B cell (primary cell): ENCODE data around the gene CFAP70. TPM values are rescaled to one million over a fixed set of nuclear protein-coding genes. Genes with fewer than 3 reads are reported as not detected.

Experiments
- ATAC-seq: fragments of 200-7000 bp; cut with Tn5 transposase; one replicate; pipeline ENCODE4 v1.10.0; 2021; ENCODE audit warnings: low read depth, mild to moderate bottlenecking, moderate number of reproducible peaks, moderate library complexity
- CTCF ChIA-PET: fragments of 350-600 bp; sonication (Branson Sonifier 250); formaldehyde crosslinking; loops from one replicate; lab custom pipeline; 2021; ENCODE audit warnings: antibody characterized with exemption, inconsistent platforms; lab: Charles Lee
- POLR2A ChIA-PET: fragments of 350-600 bp; sonication (Branson Sonifier 250); formaldehyde crosslinking; loops from one replicate; lab custom pipeline; 2021; ENCODE audit warnings: antibody characterized with exemption; lab: Charles Lee
- DNase-seq: peaks from one replicate; pipeline ENCODE4 v3.0.0; 2013
- H2AFZ ChIP-seq: 2 replicates; pipeline ENCODE4 v1.6.1; 2012; ENCODE audit warnings: mild to moderate bottlenecking, low read depth, low read length; ENCODE audit not compliant: insufficient read depth, poor library complexity, severe bottlenecking
- H3K27ac ChIP-seq, 2 donors: 1 replicate in 1 of 2; 2 replicates in 1 of 2; pipeline ENCODE4 v1.5.1; 2012 to 2013; ENCODE audit warnings: low read length in 2 of 2, mild to moderate bottlenecking in 2 of 2, moderate library complexity in 1 of 2
- H3K27me3 ChIP-seq, 4 experiments: fragments of 200-600 bp in 1 of 4; sonication (generic) in 1 of 4; replicated peaks in 1 of 4; 1 replicate in 2 of 4; 2 replicates in 2 of 4; pipeline versions ENCODE4 v1.6.1 to v1.7.0; 2013 to 2016; ENCODE audit warnings: low read length in 3 of 4, mild to moderate bottlenecking in 2 of 4, mixed read lengths in 1 of 4, moderate library complexity in 1 of 4; ENCODE audit not compliant: insufficient read depth in 4 of 4, control insufficient read depth in 3 of 4; ENCODE audit errors: control extremely low read depth in 1 of 4
- H3K36me3 ChIP-seq, 2 experiments: replicated peaks in 1 of 2; 1 replicate in 1 of 2; 2 replicates in 1 of 2; pipeline versions ENCODE4 v1.6.1 to v1.7.1; 2013; ENCODE audit warnings: low read length in 1 of 2; ENCODE audit not compliant: insufficient read depth in 2 of 2, control insufficient read depth in 1 of 2; ENCODE audit errors: control extremely low read depth in 1 of 2, extremely low read depth in 1 of 2
- H3K4me1 ChIP-seq, 2 donors: fragments of 200-600 bp in 1 of 2; sonication (generic) in 1 of 2; 1 replicate in 1 of 2; 2 replicates in 1 of 2; pipeline versions ENCODE4 v1.5.1 to v1.6.1; 2013 to 2017; ENCODE audit warnings: low read length in 2 of 2; ENCODE audit not compliant: control insufficient read depth in 2 of 2, insufficient read depth in 2 of 2
- H3K4me2 ChIP-seq: replicated peaks from 2 replicates; pipeline ENCODE3; 2012; ENCODE audit warnings: mild to moderate bottlenecking, low read depth, low read length; ENCODE audit not compliant: poor library complexity, severe bottlenecking
- H3K4me3 ChIP-seq, 5 experiments: fragments of 200-600 bp in 1 of 5; sonication (generic) in 1 of 5; 1 replicate in 3 of 5; 2 replicates in 2 of 5; pipeline versions ENCODE4 v1.5.1 to v1.7.0; 2011 to 2016; ENCODE audit warnings: low read length in 4 of 5, mild to moderate bottlenecking in 4 of 5, low read depth in 2 of 5, control low read depth in 1 of 5, moderate library complexity in 1 of 5; ENCODE audit not compliant: insufficient read depth in 1 of 5; ENCODE audit errors: control extremely low read depth in 1 of 5, extremely low read depth in 1 of 5
- H3K79me2 ChIP-seq: fragments of 200-600 bp; sonication (generic); one replicate; pipeline ENCODE4 v1.6.0; 2016; ENCODE audit warnings: low read length; ENCODE audit not compliant: control insufficient read depth, insufficient read depth
- H3K9ac ChIP-seq: fragments of 200-600 bp; sonication (generic); 2 replicates; pipeline ENCODE4 v1.6.1; 2017; ENCODE audit warnings: mild to moderate bottlenecking, low read length, moderate library complexity
- H3K9me3 ChIP-seq, 3 donors: one replicate each; pipeline versions ENCODE4 v1.6.1 to v1.7.1; 2013; ENCODE audit warnings: low read length in 2 of 3; ENCODE audit not compliant: control insufficient read depth in 2 of 3, insufficient read depth in 1 of 3; ENCODE audit errors: control extremely low read depth in 1 of 3
- H4K20me1 ChIP-seq: 2 replicates; pipeline ENCODE4 v1.6.0; 2012; ENCODE audit warnings: mild to moderate bottlenecking, low read length; ENCODE audit not compliant: insufficient read depth, control insufficient read depth, poor library complexity, severe bottlenecking
- H3K27ac Mint-ChIP-seq: one replicate; pipeline ENCODE4 v1.8.0; 2021; ENCODE audit warnings: mixed read lengths
- H3K27me3 Mint-ChIP-seq: one replicate; pipeline ENCODE4 v1.8.0; 2021; ENCODE audit warnings: mixed read lengths
- H3K4me1 Mint-ChIP-seq: one replicate; pipeline ENCODE4 v1.8.0; 2021; ENCODE audit warnings: mixed read lengths
- H3K4me3 Mint-ChIP-seq: one replicate; pipeline ENCODE4 v1.8.0; 2021; ENCODE audit warnings: mixed read lengths
- H3K9me3 Mint-ChIP-seq: one replicate; pipeline ENCODE4 v1.8.0; 2022; ENCODE audit warnings: mixed read lengths; ENCODE audit not compliant: insufficient read depth
- EZH2 ChIP-seq: IDR thresholded peaks from 2 replicates; pipeline ENCODE4 v1.6.1; 2012; ENCODE audit warnings: borderline replicate concordance, low read depth, mild to moderate bottlenecking, moderate library complexity, low read length; ENCODE audit not compliant: insufficient read depth, poor library complexity, severe bottlenecking
- WGBS: methylation state at CpG from one replicate; pipeline ENCODE4 v1.1.5; 2013; ENCODE audit warnings: missing lambda C conversion rate; ENCODE audit not compliant: insufficient coverage; 5-methylcytosine and 5-hydroxymethylcytosine counted together
- intact Hi-C: fragments of 100-400 bp; cut with micrococcal nuclease; formaldehyde crosslinking; loops from one replicate; pipeline ENCODE4 v1.10.0; 2022
- polyA plus RNA-seq: library from polyadenylated mRNA; depleted of rRNA; stranded (reverse); fragments of >200 nt; gene quantifications from 2 replicates; pipeline ENCODE4 v1.2.3, GENCODE V29; 2012
- total RNA-seq, 2 donors: library from RNA; stranded (reverse); fragments of 120-200 nt in 1 of 2; gene quantifications; 1 replicate in 1 of 2; 2 replicates in 1 of 2; pipeline versions ENCODE4 v1.2.3 to v1.2.4, GENCODE V29; 2013 to 2022
- TF ChIP-seq, protein P1 (sequence below): fragments of 200-600 bp; IDR thresholded peaks from one replicate; pipeline ENCODE4 v1.8.0; 2022; ENCODE audit warnings: antibody characterized with exemption, mild to moderate bottlenecking

CFAP70 gene
- total and polyA plus RNA-seq, 2 donors (not counting 1 experiment from before 2014, with no cell fraction given): 1.6 to 3.6 TPM

DNA sequence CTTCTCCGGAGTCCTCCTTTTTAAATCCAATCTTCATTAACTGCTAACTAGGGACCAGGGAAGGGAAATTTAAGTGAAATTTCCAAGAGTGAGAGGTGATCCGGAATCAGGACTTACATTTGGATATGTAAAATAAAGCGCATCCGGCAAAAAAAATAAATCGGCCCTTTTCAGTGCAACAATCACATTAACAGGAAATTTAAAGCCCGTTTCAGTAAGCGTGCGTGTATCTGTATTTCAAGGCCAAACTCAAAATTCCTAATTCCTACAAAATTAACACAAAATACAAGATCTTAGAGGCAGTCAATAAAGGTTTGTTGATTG is 112.4 kb downstream of the CFAP70 start:
- Mint-ChIP-seq H3K9me3 (no peaks in the 10 kb centered on the region), H3K27ac (peak overlapping the region; percentile 94), H3K4me3 (peak overlapping the region; percentile 96), H3K27me3 (no peaks in the 10 kb centered on the region), H3K4me1 (peaks cover 49% of the 10 kb centered on the region)
- H3K27me3 ChIP-seq: no peaks in the 10 kb centered on the region
- H3K79me2 ChIP-seq: peaks cover 43% of the 10 kb centered on the region
- intact Hi-C loops: loop anchor here (2.0 to 10.0 kb wide), 3 partner anchors 249 to 891 kb away; partner anchors contain the start of genes DNAJB12 and MCU
- H3K27ac ChIP-seq: peak overlapping the region; percentile 85 to 86
- H3K4me3 ChIP-seq: peak overlapping the region; percentile 75 to 83 (median 79)
- H3K9me3 ChIP-seq: no peaks in the 10 kb centered on the region
- ATAC-seq: no peak
- CTCF ChIA-PET: interaction anchor here (0.7 to 1.4 kb wide), 2 partner anchors 18 to 149 kb away, joined by 3 read pairs; partner anchors contain the start of gene P4HA1
- POLR2A ChIA-PET: interaction anchor here (2.0 kb wide), 1 partner anchor 150 kb away, joined by 7 read pairs; the partner anchor contains the start of gene P4HA1
- peak overlapping the region; percentile 85 for H2AFZ ChIP-seq
- H3K4me2 ChIP-seq: peak overlapping the region; percentile 72
- peak overlapping the region; percentile 82 for H3K9ac ChIP-seq
- no CpG with 5 or more reads among the region's 8 CpGs for WGBS
- no peak for DNase-seq
- no peak for TF ChIP-seq EZH2
- TF ChIP-seq, protein P1, sequence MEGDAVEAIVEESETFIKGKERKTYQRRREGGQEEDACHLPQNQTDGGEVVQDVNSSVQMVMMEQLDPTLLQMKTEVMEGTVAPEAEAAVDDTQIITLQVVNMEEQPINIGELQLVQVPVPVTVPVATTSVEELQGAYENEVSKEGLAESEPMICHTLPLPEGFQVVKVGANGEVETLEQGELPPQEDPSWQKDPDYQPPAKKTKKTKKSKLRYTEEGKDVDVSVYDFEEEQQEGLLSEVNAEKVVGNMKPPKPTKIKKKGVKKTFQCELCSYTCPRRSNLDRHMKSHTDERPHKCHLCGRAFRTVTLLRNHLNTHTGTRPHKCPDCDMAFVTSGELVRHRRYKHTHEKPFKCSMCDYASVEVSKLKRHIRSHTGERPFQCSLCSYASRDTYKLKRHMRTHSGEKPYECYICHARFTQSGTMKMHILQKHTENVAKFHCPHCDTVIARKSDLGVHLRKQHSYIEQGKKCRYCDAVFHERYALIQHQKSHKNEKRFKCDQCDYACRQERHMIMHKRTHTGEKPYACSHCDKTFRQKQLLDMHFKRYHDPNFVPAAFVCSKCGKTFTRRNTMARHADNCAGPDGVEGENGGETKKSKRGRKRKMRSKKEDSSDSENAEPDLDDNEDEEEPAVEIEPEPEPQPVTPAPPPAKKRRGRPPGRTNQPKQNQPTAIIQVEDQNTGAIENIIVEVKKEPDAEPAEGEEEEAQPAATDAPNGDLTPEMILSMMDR: no peak
- peaks cover 19 to 21% of the 10 kb centered on the region in 2 donors for H3K4me1 ChIP-seq
- H4K20me1 ChIP-seq: no peaks in the 10 kb centered on the region
- H3K36me3 ChIP-seq: peaks cover 4 to 21% of the 10 kb centered on the region in 2 experiments

DNA sequence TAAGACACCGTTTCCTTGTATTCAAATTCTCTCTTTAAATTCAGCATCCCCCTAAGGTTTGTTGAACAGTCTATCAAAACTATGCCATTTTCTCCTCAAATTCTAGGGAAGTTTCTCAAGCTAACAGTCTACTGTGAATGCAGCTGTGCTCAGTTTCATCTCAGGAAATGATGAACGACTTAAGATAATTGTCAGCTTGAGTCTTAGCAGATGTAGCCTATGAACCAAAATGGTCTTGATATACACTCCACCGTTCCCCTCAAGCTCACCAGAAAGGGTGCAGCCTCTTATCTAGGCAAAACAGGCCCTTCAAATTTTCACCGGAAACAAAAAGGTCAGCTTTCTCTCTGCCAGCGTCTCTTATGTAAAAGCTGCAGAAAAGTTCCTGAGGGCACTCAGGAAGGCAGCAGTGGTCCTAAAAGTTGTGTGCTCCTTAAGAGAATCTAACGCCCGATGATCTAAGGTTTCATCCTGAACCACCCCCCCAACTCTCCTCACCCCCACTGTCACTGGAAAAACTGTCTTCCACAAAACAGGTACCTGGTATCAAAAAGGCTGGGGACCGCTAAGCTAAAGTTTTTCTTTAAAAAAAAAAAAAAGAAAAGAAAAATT is 113.7 kb downstream of the CFAP70 start:
- TF ChIP-seq, protein P1: no peak
- no peak for TF ChIP-seq EZH2
- H3K9me3 Mint-ChIP-seq: no peaks in the 10 kb centered on the region
- H3K4me1 Mint-ChIP-seq: peaks cover 39% of the 10 kb centered on the region
- H3K79me2 ChIP-seq: peaks cover 32% of the 10 kb centered on the region
- ChIA-PET POLR2A (interaction anchor here (0.6 kb wide), 1 partner anchor 57 kb away, joined by 3 read pairs; no protein-coding TSS in a partner anchor), CTCF (interaction anchor here (1.3 kb wide), 1 partner anchor 12 kb away, joined by 3 read pairs; no protein-coding TSS in a partner anchor)
- WGBS: 38% methylated on average over 7 of the region's 8 CpGs
- H3K4me1 ChIP-seq: peaks cover 15 to 17% of the 10 kb centered on the region in 2 donors
- no peaks in the 10 kb centered on the region for H3K27me3 ChIP-seq
- intact Hi-C loops: loop anchor here (5.0 to 10.0 kb wide), 2 partner anchors 553 to 890 kb away; partner anchors contain the start of genes DNAJB12 and MCU
- H3K9ac ChIP-seq: no peak overlapping the region
- H3K4me3 Mint-ChIP-seq: peak overlapping the region; percentile 32
- H3K4me3 ChIP-seq: no peak overlapping the region
- peaks cover 7 to 32% of the 10 kb centered on the region in 2 experiments for H3K36me3 ChIP-seq
- H2AFZ ChIP-seq: no peak overlapping the region
- peak overlapping the region; percentile 4 for H3K27ac Mint-ChIP-seq
- H3K27me3 Mint-ChIP-seq: no peaks in the 10 kb centered on the region
- H3K27ac ChIP-seq: peak overlapping the region in 1 of 2 donors; percentile 27
- no peaks in the 10 kb centered on the region for H3K9me3 ChIP-seq
- ATAC-seq (no peak), DNase-seq (no peak)
- no peaks in the 10 kb centered on the region for H4K20me1 ChIP-seq
- H3K4me2 ChIP-seq: no peak overlapping the region
